ENCODE results near the gene SLFN14.

GRCh38 chr17:35557353-35557752 is 3.3 kb downstream of the SLFN14 start:
- TF ChIP-seq GATA3 (IDR thresholded peaks at IDR 0.05; ENCODE audit: low read depth, low read length) (no peak), GATA2 (IDR thresholded peaks at IDR 0.05; ENCODE audit: low read depth, low read length) (no peak)

Measured in SH-SY5Y (cell line).